HG03565 (cell line): ENCODE data around the gene KDM6A.
"Not testable (repeated sequence)": the region's sequence is repeated elsewhere in the genome, so short reads cannot be mapped to it uniquely, and the experiment has no call there.

Experiments
- ATAC-seq: cut with Tn5 transposase; IDR thresholded peaks from one replicate; pipeline ENCODE4 v1.9.1; 2021; ENCODE audit warnings: mild to moderate bottlenecking, moderate library complexity; ENCODE audit not compliant: unreplicated experiment

The KDM6A gene

DNA sequence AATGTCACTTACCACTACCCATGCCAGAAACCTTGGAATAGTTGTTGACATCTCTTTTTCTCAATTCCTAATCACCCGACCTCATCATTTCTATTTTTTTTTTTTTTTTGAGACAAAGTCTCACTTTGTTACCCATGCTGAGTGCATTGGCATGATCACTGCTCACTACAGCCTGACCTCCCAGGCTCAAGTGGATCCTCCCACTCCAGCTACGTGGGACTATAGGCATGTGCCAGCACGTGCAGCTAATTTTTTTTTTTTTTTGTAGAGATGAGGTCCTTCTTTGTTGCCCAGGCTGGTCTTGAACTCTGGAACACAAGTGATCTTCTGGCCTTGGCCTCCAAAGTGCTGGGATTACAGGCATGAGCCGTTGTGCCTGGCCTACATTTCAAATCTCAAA is 12.0 kb downstream of the KDM6A start:
- no peak for ATAC-seq

DNA sequence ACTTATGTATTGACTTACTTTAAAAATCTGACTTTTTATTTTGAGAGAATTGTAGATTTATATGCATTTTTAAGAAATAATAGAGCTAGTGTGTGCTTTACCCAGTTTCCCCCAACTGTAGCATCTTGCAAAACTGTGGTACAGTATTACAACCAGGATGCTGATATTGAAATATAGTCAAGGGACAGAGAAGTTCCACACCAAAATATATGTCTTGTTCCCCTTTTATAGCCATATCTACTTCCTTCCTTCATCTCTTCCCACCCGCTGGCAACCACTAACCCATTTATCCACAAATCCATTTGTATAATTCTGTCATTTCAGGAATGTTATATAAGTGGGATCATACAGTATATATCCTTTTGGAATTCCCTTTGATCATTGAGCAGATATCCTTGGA is 16.8 kb downstream of the KDM6A start:
- no peak for ATAC-seq

DNA sequence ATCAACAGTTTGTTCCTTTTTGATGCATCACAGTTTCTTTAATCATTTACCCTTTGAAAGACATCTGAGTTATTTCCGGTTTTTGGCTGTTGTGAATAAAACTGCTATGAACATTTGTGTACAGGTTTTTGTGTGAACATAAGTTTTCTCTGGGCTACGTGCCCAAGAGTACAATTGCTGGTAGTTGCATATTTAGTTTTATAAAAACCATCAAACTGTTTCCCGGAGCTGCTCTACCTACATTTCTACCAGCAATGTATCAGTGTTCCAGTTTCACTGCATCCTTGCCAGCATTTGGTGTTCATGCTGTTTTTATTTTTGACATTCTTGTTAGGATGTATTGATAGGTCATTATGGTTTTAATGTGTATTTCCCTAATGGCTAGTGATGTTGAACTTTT is 17.3 kb downstream of the KDM6A start:
- no peak for ATAC-seq

DNA sequence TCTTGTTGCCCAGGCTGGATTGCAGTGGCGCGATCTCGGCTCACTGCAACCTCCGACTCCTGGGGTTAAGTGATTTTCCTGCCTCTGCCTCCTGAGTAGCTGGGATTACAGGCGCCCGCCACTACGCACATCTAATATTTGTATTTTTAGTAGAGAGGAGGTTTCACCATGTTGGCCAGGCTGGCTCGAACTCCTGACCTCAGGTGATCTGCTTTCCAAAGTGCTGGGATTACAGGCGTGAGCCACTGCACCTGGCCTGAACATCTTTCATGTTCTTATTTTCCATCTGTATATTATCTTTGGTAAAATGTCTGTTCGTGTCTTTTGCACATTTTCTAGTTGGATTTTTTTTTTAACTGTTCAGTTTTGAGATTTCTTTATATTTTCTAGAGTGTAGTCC is 17.7 kb downstream of the KDM6A start:
- ATAC-seq = not testable (repeated sequence)

DNA sequence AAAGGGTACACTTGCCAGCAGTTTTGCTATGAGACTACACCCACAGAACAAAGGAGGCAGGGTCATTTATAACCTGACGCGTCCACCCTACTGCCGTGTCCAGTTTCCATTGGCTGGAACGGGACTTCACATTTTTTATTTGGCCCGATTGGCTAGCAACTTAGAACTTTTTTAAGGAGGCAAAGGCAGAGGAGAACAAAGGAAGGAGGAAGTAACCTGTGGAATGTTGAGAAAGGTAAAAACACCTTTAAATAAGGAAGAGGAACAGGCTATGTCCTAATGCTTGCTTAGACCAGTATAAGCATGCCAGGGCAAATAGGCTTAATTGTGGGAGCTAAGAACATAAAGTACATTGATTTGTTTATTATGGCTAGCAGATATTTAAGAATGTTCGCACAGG is 18.7 kb downstream of the KDM6A start:
- ATAC-seq = no peak

DNA sequence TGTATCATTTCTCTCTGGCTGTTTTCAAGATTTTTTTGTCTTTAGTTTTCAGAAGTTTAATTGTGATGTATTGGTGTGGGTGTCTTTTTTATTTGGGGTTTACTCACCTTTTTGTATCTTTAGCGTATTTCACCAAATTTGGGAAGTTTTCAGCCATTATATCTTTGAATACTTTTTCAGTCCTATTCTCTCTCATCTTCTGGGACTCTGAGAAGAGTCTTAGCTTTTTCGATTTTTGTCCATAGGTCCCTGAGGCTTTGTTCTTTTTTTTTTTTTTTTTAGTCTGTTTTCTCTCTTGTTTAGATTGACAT is 23.8 kb downstream of the KDM6A start:
- ATAC-seq = no peak

DNA sequence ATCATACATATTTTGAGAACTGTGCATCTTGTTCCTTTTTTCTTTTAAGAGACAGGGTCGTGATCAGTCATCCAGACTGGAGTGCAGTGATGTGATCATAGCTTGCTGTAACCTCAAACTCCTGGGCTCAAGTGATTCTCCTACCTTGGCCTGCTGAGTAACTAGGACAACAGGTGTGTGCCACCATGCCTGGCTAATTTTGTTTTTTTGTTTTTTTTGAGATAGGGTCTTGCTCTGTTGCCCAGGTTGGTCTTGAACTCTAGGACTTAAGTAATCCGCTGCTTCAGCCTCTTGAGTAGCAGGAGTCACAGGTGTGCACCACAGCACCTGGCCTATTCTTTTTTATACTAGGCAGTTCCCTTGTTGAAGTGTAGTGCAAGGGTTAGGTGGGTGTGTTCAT is 24.6 kb downstream of the KDM6A start:
- no peak for ATAC-seq

DNA sequence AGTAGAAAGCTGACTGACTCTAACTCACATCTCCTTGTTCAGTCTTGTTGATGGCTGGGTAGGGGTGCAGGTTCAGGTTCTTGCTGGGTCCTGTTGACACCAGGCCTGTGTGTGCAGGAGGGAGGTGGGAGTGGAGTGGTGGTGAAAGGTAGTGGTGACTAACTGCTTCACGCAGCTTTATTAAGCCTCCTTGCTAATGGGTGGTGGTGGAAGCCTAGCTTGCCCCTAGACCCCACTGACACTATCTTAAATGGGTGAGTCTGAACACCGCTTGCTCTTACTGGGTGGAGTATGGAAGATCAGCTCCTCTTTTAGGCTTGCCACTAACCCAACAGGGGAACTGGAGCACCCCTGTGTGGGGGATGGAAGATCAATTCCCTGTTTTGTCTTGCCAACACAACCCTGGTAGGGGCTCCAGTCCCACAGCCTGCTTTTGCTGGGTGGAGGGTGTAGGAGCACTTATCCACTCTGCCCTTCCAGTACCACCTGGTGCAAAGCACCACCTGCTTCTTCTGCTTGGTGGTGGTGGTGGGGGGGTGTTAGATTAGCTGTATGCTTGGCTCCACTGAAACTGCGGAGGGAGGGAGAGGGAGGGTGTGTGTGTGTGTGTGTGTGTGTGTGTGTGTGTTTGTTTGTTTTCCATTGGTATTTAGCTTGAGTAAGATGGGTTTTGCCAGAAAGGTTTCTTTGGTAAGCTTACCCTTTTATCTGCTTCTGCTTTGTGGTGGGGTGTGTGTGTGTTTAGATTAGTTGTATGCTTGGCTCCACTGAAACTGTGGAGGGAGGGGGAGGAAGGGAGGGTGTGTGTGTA is 25.6 kb downstream of the KDM6A start:
- no peak for ATAC-seq

DNA sequence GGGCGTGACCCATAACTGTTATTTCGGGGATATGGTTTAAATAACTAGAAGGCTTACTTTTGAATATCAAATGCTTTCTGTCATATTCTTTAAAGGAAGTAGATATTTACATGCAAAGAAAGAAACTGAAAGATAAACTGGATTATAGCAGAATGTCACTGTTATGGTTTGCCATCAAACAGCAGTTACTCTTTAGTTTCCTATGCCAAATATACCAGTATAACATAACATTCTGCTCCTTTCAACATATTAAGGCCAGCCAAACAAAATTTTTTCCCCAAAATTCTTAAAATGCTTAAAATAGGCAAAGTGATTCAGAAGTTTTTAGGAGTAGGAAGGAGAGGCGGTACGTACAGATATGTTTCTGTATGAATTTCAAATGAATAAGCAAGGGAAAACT is 27.0 kb downstream of the KDM6A start:
- no peak for ATAC-seq

DNA sequence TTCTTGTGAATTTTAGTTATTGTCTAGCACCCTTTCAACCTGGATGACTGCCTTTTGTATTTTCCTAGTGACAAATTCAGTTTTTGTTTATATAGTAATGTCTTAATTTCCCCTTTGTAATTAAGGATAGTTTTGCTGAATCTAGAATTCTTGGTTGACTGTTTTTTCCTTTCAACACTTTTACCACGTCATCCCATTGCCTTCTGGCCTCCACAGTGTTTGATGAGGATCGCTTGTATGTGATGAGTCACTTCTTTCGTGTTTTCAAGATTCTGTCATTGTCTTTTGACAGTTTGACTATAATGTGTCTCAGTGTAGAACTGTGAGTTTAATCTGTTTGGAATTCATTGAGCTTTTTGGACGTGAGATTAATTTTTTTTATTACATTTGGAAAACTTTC is 30.1 kb downstream of the KDM6A start:
- ATAC-seq = no peak

DNA sequence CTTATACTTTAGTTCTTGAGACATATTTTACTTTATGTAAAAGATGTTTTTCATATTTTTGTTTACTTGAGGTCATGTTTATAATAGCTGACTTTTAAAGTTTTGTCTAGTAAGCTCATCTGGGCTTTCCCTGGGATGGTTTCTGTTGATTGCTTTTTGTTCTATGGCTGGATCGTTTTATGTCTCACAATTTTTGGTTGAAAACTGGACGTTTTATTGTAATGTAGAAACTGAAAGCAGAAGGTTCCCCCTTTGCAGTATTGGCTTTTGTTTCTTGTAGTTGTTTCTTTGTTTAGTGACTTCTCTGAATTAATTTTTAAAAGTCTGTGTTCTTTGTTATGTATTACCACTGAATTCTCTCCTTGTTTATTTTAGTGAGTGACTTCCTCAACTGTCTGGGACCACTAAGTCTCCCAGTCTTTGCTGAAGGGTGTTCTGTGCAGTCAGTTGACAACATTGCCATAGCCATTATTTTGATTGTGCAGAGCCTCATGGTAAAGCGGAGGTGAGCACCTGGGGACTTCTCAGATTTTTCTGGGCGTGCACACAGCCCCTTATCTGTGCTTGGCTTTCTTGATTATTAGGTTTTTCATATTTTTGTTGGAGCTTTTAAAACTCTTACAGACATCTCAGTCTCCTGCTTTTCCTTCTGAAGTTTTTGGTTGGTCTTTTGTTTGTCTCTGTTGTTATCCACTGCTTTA is 31.0 kb downstream of the KDM6A start:
- no peak for ATAC-seq

DNA sequence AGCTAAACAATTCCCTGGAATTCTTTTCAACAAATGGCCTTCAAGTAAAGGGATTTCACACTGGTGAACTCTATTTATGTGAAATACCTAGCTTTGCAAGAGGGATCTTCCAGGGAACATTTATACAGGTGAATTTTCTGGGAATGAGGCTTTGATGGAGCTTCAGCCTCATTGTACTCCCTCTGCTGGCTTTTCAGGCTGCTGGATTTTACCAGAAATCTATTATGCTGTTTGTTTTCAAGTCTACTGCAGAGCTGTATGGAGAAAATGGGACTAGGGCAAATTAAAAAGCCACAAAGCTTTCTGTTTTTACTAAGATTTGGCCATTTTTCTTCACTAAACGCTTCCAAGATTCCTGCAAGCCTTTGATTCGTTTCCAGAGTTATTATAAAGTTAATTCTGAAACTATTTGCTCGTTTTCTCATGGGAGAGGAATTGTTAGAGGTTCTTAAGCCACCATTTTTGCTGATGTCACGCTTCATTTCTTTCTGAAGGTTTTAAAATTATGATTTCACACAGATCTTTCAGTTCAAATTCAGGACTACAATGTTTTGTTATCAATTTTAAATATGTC is 31.6 kb downstream of the KDM6A start:
- ATAC-seq = no peak

DNA sequence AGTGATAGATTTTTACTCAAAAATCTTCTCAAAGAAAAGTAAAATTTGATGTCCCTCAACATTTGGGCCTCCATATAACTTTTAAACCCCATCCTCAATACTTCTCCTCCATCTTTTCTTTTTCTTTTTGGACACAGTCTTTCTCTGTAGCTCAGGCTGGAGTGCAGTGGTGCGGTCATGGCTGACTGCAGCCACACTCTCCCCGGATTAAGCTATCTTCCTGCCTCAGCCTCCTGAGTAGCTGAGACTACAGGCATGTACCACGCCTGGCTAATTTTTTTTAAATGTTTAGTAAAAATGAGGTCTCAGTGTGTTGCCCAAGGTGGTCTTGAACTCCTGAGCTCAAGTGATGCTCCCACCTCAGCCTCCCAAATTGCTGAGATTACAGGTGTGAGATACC is 33.1 kb downstream of the KDM6A start:
- ATAC-seq = no peak

DNA sequence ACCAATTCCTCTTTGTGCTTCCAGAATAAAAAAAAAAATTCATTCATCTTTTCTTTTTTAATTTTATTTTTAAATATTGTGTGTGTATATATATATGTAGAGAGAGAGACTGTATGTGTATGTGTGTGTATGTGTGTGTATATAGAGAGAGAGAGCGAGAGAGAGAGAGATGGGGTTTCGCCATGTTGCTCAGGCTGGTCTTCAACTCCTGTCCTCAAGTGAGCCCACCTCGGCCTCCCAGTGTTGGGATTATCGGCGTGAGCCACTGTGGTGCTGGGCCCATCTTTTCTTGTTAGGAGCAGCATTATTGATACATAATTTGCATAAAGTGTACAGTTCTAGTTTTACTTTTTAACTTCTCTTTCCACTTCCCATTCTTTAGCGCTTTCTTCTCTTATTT is 33.6 kb downstream of the KDM6A start:
- ATAC-seq = no peak

DNA sequence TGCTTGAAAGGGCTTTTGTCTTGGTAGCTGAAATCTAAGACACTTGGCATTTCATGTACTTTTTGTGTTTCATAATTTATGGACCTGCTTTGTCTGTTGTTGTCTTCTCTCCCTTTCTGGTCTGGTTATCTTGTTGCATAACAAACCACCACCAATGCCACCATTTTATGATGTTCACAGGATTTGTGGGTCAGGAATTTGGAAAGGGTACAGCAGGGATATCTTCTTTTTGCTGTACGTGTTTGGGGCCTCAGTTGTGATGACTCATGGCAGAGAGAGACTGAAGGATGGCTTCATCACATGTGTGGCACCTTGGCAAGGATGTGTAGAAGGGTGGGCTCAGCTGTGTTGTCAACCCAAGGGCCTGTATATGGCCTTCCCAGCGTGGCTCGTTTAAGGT is 35.2 kb downstream of the KDM6A start:
- no peak for ATAC-seq

DNA sequence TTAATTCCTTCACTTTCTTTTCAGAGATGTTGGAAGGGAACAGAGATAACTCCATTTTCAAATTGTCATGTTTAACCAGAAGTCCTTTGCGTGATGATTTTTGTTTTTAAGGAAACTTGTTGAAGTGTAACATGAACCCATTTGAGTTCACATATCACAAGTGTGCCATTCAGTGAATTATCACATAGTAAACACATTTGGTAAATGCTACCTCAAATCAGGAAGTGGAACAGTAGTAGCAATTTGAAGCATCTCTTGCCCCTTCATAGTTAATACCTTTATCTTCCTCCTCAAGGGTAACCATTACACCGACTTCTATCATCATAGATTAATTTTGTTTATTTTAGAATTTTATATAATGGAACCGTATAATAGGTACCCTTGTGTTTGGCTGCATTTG is 35.8 kb downstream of the KDM6A start:
- no peak for ATAC-seq

DNA sequence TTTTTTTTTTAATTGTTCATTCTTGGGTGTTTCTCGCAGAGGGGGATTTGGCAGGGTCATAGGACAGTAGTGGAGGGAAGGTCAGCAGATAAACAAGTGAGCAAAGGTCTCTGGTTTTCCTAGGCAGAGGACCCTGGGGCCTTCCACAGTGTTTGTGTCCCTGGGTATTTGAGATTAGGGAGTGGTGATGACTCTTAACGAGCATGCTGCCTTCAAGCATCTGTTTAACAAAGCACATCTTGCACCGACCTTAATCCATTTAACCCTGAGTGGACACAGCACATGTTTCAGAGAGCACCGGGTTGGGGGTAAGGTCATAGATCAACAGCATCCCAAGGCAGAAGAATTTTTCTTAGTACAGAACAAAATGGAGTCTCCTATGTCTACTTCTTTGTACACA is 37.5 kb downstream of the KDM6A start:
- ATAC-seq = not testable (repeated sequence)

DNA sequence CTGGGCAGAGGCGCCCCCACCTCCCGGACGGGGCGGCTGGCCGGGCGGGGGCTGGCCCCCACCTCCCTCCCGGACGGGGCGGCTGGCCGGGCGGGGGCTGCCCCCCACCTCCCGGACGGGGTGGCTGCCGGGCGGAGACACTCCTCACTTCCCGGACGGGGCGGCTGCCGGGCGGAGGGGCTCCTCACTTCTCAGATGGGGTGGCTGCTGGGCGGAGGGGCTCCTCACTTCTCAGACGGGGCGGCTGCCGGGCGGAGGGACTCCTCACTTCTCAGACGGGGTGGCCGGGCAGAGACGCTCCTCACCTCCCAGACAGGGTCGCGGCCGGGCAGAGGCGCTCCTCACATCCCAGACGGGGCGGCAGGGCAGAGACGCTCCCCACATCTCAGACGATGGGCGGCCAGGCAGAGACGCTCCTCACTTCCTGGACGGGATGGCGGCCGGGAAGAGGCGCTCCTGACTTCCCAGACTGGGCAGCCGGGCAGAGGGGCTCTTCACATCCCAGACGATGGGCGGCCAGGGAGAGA is 38.1 kb downstream of the KDM6A start:
- not testable (repeated sequence) for ATAC-seq

DNA sequence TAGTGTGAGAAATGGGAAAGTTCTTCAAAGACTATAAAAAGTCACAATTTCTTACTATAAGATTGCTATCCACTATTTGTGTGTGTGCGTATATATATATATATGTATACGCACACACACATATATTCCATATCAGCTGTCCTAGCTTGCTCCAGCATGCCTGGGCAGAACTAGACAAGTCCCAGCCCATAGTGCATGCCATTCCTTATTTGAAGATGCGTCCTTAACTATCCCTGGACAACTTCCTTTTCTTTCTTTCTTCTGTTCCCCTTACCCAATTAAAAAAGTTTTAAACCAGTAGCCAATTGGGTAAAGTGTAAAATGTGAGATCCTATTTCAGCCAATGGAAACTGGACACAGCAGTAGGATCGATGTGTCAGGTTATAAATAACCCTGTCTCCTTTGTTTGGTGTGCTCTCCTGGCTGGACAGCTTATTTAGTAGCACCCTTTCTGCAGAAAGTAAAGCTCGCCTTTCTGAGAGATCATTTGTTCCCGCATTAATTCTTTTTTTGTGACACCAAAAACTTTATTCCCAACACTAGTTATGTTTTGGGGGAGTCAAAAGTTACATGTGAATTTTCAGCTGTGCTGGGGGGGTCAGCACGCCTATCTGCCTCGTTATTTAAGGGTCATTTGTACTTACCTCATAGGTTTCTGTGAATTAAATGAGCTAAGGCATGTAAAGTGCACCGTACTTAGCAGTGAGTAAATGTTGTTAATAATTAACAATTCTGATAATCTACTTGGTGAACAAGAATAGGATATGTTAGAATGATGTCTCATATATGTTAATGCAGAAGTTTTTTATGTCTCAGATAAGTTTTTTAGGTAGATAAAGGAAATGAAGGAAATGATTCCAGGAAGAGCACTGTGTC is 40.9 kb downstream of the KDM6A start:
- ATAC-seq = no peak

DNA sequence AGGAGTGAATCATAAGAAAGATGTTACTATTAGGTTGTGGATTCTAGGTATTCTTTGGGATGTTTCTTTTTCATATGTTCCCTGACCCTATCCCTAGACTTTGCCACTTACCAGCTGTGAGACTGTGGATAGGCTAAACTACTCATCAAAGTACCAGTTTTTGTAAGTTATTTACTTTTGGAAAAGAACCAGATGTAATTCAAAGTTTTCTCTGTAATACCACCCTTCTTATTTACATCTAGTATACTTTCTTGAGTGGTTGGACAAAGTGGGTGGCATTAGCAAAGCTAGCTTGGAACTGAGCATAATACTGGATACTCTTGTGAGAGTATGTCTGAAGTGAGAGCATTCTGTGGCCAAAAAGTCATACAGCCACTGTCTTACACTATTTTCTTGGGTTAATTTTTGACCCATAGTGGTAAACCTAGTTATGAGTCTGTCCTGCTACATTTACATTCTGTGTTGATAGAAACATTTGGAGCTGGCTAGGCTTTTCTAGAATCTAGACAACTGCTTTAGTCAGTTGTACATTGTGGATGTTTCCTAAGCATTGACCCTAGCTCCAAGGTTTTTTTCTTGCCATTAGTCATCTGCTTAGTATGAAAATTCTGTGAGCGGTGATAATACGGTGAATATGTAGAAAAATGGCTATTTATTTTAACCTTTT is 41.7 kb downstream of the KDM6A start:
- ATAC-seq = no peak
